H1 (cell line): ENCODE data around the gene TMPRSS3. TPM values are rescaled to one million over a fixed set of nuclear protein-coding genes. Genes with fewer than 3 reads are reported as not detected.

Experiments
- CTCF ChIA-PET: fragments of 300-600 bp; sonication (Branson Sonifier 250); formaldehyde crosslinking; loops from one replicate; lab custom pipeline; 2021; ENCODE audit not compliant: partially characterized antibody; lab: Charles Lee
- POLR2A ChIA-PET: fragments of 300-600 bp; sonication (Branson Sonifier 250); formaldehyde crosslinking; loops from one replicate; lab custom pipeline; 2021; ENCODE audit warnings: inconsistent platforms; ENCODE audit not compliant: partially characterized antibody; lab: Charles Lee
- DNase-seq, 2 experiments: peaks; one replicate each; pipeline versions ENCODE4 v3.0.0 to v3.0.0-alpha.2; 2010 to 2022; ENCODE audit warnings: low spot score in 2 of 2, low read depth in 1 of 2, mixed read lengths in 1 of 2
- FAIRE-seq: peaks from 2 replicates; lab custom pipeline; 2011; peaks lifted over from hg19 to GRCh38; lab: Jason Lieb, UNC
- H2AFZ ChIP-seq: 2 replicates; pipeline ENCODE4 v1.8.1; 2012; ENCODE audit warnings: low read length, inconsistent platforms
- H2AK5ac ChIP-seq: 2 replicates; pipeline ENCODE4 v1.6.1; 2013; ENCODE audit warnings: low read depth, low read length
- H2BK120ac ChIP-seq: replicated peaks from 2 replicates; pipeline ENCODE3; 2013; ENCODE audit warnings: low read depth, low read length, inconsistent platforms
- H2BK12ac ChIP-seq: 2 replicates; pipeline ENCODE4 v1.6.1; 2013; ENCODE audit warnings: low read depth, low read length
- H2BK15ac ChIP-seq: 2 replicates; pipeline ENCODE4 v1.6.1; 2013; ENCODE audit warnings: low read length
- H2BK20ac ChIP-seq: 2 replicates; pipeline ENCODE4 v1.6.1; 2013; ENCODE audit warnings: low read length
- H2BK5ac ChIP-seq: 2 replicates; pipeline ENCODE4 v1.6.1; 2013; ENCODE audit warnings: low read depth, low read length
- H3K14ac ChIP-seq: 2 replicates; pipeline ENCODE4 v1.6.1; 2013; ENCODE audit warnings: inconsistent platforms; ENCODE audit not compliant: insufficient read length
- H3K18ac ChIP-seq: 2 replicates; pipeline ENCODE4 v1.6.1; 2013; ENCODE audit warnings: low read length; ENCODE audit errors: extremely low read depth
- H3K23ac ChIP-seq: 2 replicates; pipeline ENCODE4 v1.6.1; 2013; ENCODE audit warnings: inconsistent platforms; ENCODE audit not compliant: insufficient read length
- H3K23me2 ChIP-seq: 2 replicates; pipeline ENCODE4 v1.6.1; 2013; ENCODE audit warnings: low read depth, low read length
- H3K27ac ChIP-seq: 2 replicates; pipeline ENCODE4 v1.6.1; 2011; ENCODE audit warnings: low read depth, low read length, inconsistent platforms
- H3K27me3 ChIP-seq, 4 experiments: replicated peaks in 1 of 4; 1 replicate in 1 of 4; 2 replicates in 3 of 4; pipeline versions ENCODE4 v1.6.1 to v1.8.1; 2011 to 2013; ENCODE audit warnings: low read length in 3 of 4, mild to moderate bottlenecking in 3 of 4, inconsistent platforms in 2 of 4, mixed read lengths in 2 of 4, moderate library complexity in 1 of 4; ENCODE audit not compliant: control insufficient read depth in 3 of 4, insufficient read depth in 3 of 4; ENCODE audit errors: extremely low read depth in 1 of 4
- H3K36me3 ChIP-seq, 4 experiments: 2 replicates each; pipeline versions ENCODE4 v1.6.1 to v1.8.1; 2011 to 2013; ENCODE audit warnings: mild to moderate bottlenecking in 4 of 4, low read length in 3 of 4, moderate library complexity in 2 of 4, control low read depth in 1 of 4, inconsistent platforms in 1 of 4; ENCODE audit not compliant: insufficient read depth in 4 of 4, control insufficient read depth in 2 of 4
- H3K4ac ChIP-seq: replicated peaks from 2 replicates; pipeline ENCODE3; 2013; ENCODE audit warnings: low read length, low read depth, mixed read lengths, inconsistent platforms; ENCODE audit not compliant: insufficient read length
- H3K4me1 ChIP-seq, 4 experiments: replicated peaks in 1 of 4; 1 replicate in 1 of 4; 2 replicates in 3 of 4; pipeline versions ENCODE4 v1.6.1 to v1.8.1; 2011 to 2013; ENCODE audit warnings: low read length in 3 of 4, inconsistent platforms in 2 of 4, mixed read lengths in 1 of 4; ENCODE audit not compliant: insufficient read depth in 4 of 4, control insufficient read depth in 3 of 4
- H3K4me2 ChIP-seq, 2 experiments: 2 replicates each; pipeline versions ENCODE4 v1.6.1 to v1.8.1; 2011 to 2013; ENCODE audit warnings: low read depth in 2 of 2, low read length in 2 of 2, control low read depth in 1 of 2, inconsistent platforms in 1 of 2, mild to moderate bottlenecking in 1 of 2; ENCODE audit not compliant: insufficient read depth in 1 of 2
- H3K4me3 ChIP-seq, 4 experiments: fragments of 200-600, 300-600 bp in 1 of 4; sonication (generic), shearing (Covaris generic), sonication (Bioruptor Twin) in 1 of 4; 2 replicates each; pipeline versions ENCODE4 v1.5.1 to v1.8.1; 2011 to 2016; ENCODE audit warnings: low read length in 4 of 4, low read depth in 3 of 4, control low read depth in 2 of 4, inconsistent platforms in 2 of 4, mild to moderate bottlenecking in 2 of 4, mixed read lengths in 1 of 4, moderate library complexity in 1 of 4; ENCODE audit not compliant: insufficient read depth in 2 of 4; ENCODE audit errors: extremely low read depth in 1 of 4
- H3K56ac ChIP-seq: replicated peaks from 2 replicates; pipeline ENCODE3; 2013; ENCODE audit warnings: low read depth, mild to moderate bottlenecking, mixed read lengths, low read length, inconsistent platforms; ENCODE audit not compliant: insufficient read length
- H3K79me1 ChIP-seq: 2 replicates; pipeline ENCODE4 v1.6.1; 2013; ENCODE audit warnings: low read depth, low read length, control low read depth
- H3K79me2 ChIP-seq, 2 experiments: 2 replicates each; pipeline versions ENCODE4 v1.6.1 to v1.8.1; 2012 to 2013; ENCODE audit warnings: low read length in 2 of 2, mild to moderate bottlenecking in 2 of 2, inconsistent platforms in 1 of 2; ENCODE audit not compliant: insufficient read depth in 2 of 2, control insufficient read depth in 1 of 2
- H3K9ac ChIP-seq, 4 experiments: replicated peaks in 1 of 4; 1 replicate in 1 of 4; 2 replicates in 3 of 4; pipeline versions ENCODE4 v1.6.1 to v1.8.1; 2011 to 2013; ENCODE audit warnings: low read depth in 3 of 4, low read length in 3 of 4, control low read depth in 2 of 4, mild to moderate bottlenecking in 2 of 4, moderate library complexity in 2 of 4, inconsistent platforms in 1 of 4; ENCODE audit errors: extremely low read depth in 1 of 4
- H3K9me3 ChIP-seq, 2 experiments: 2 replicates each; pipeline versions ENCODE4 v1.6.1 to v1.8.1; 2012 to 2013; ENCODE audit warnings: mild to moderate bottlenecking in 2 of 2, moderate library complexity in 2 of 2, control low read depth in 1 of 2, inconsistent platforms in 1 of 2, low read depth in 1 of 2, low read length in 1 of 2, mixed read lengths in 1 of 2; ENCODE audit not compliant: insufficient read depth in 2 of 2
- H4K20me1 ChIP-seq, 2 experiments: replicated peaks in 1 of 2; 2 replicates each; pipeline versions ENCODE3 to v1.8.1; 2011 to 2013; ENCODE audit warnings: inconsistent platforms in 2 of 2, low read length in 2 of 2, mild to moderate bottlenecking in 1 of 2; ENCODE audit not compliant: insufficient read depth in 2 of 2, control insufficient read depth in 1 of 2
- H4K5ac ChIP-seq: 2 replicates; pipeline ENCODE4 v1.6.1; 2013; ENCODE audit warnings: low read length, low read depth, mixed read lengths, inconsistent platforms; ENCODE audit not compliant: insufficient read length
- H4K8ac ChIP-seq: 2 replicates; pipeline ENCODE4 v1.8.0; 2013; ENCODE audit warnings: mild to moderate bottlenecking, moderate library complexity, low read length, inconsistent platforms; ENCODE audit not compliant: insufficient read depth; ENCODE audit errors: extremely low read depth
- H4K91ac ChIP-seq: replicated peaks from 2 replicates; pipeline ENCODE3; 2013; ENCODE audit warnings: low read length, mixed read lengths, inconsistent platforms; ENCODE audit not compliant: insufficient read length
- BRCA1 ChIP-seq: IDR thresholded peaks from 2 replicates; pipeline ENCODE4 v1.6.1; 2012; ENCODE audit warnings: low read depth, low read length, improper control_type of control experiment
- CHD1 ChIP-seq: IDR thresholded peaks from 2 replicates; pipeline ENCODE4 v1.6.1; 2012; ENCODE audit warnings: low read depth, low read length, improper control_type of control experiment
- HDAC6 ChIP-seq: IDR thresholded peaks from one replicate; pipeline ENCODE4 v1.7.1; 2012; ENCODE audit warnings: low read depth, mild to moderate bottlenecking, inconsistent platforms, low read length, moderate library complexity
- JUN ChIP-seq: IDR thresholded peaks from 2 replicates; pipeline ENCODE4 v1.6.1; 2011; ENCODE audit warnings: low read depth, mild to moderate bottlenecking, improper control_type of control experiment, low read length
- KDM1A ChIP-seq: fragments of 200-600, 300-600 bp; sonication (generic); IDR thresholded peaks from 2 replicates; pipeline ENCODE4 v1.7.1; 2016; ENCODE audit warnings: mild to moderate bottlenecking, low read length, borderline replicate concordance
- POLR2A ChIP-seq, 2 experiments: IDR thresholded peaks; 1 replicate in 1 of 2; 2 replicates in 1 of 2; pipeline ENCODE4 v1.6.1; 2011; ENCODE audit warnings: low read depth in 2 of 2, low read length in 2 of 2, mild to moderate bottlenecking in 2 of 2; ENCODE audit errors: control extremely low read depth in 1 of 2
- RBBP5 ChIP-seq: IDR thresholded peaks from 2 replicates; pipeline ENCODE4 v1.7.1; 2012; ENCODE audit warnings: low read depth, mild to moderate bottlenecking, inconsistent platforms, low read length, moderate library complexity, borderline replicate concordance
- RNF2 ChIP-seq: fragments of 200-900, 300-1000 bp; sonication (generic); IDR thresholded peaks from 2 replicates; pipeline ENCODE4 v1.7.1; 2016; ENCODE audit warnings: borderline replicate concordance, low read depth, mild to moderate bottlenecking, antibody characterized with exemption, low read length; ENCODE audit not compliant: poor library complexity, severe bottlenecking; ENCODE audit errors: missing control alignments
- SP1 ChIP-seq: IDR thresholded peaks from 2 replicates; pipeline ENCODE4 v1.6.1; 2011; ENCODE audit warnings: low read depth, low read length
- YY1 ChIP-seq: IDR thresholded peaks from 2 replicates; pipeline ENCODE4 v1.6.1; 2011; ENCODE audit warnings: low read depth, mild to moderate bottlenecking, low read length
- ZNF274 ChIP-seq: IDR thresholded peaks from 2 replicates; pipeline ENCODE4 v1.7.0; 2012; ENCODE audit warnings: low read length, borderline replicate concordance; ENCODE audit errors: extremely low read depth
- WGBS, 2 experiments: shearing (Covaris generic) in 1 of 2; methylation state at CpG; one replicate each; pipeline versions ENCODE4 v1.1.6 to v1.1.7; 2013 to 2015; ENCODE audit warnings: low lambda C conversion rate in 2 of 2, mixed read lengths in 2 of 2, inconsistent platforms in 1 of 2, low coverage in 1 of 2, missing lambda C conversion rate in 1 of 2; ENCODE audit not compliant: insufficient replicate concordance in 2 of 2, insufficient coverage in 1 of 2, insufficient read length in 1 of 2; ENCODE audit errors: extremely low coverage in 1 of 2, missing lambda C conversion rate in 1 of 2; 5-methylcytosine and 5-hydroxymethylcytosine counted together
- polyA plus RNA-seq, 7 experiments: library from polyadenylated mRNA; depleted of rRNA in 3 of 7; stranded (reverse) in 5 of 7; unstranded in 2 of 7; fragments of >200 nt in 5 of 7; fragments of 200-250 nt in 2 of 7; gene quantifications; 1 replicate in 5 of 7; 2 replicates in 1 of 7; 4 replicates in 1 of 7; pipeline versions ENCODE4 v1.2.1 to v1.2.3, GENCODE V29; 2011 to 2013; ENCODE audit warnings: missing spikeins in 2 of 7, mixed read lengths in 2 of 7
- total RNA-seq: library from RNA; stranded (reverse); fragmentation: NEBNext Ultra II Directional; extraction: Animal tissue kit (Norgen Biotek cat#: 25700); gene quantifications from 2 replicates; pipeline ENCODE4 v1.2.1, GENCODE V29; 2021

TMPRSS3 gene
- total and polyA plus RNA-seq, 2 of the 8 experiments (the other 6 are each of a cell fraction or from before 2014, with no cell fraction given): 0.38 TPM; not detected in 1

DNA sequence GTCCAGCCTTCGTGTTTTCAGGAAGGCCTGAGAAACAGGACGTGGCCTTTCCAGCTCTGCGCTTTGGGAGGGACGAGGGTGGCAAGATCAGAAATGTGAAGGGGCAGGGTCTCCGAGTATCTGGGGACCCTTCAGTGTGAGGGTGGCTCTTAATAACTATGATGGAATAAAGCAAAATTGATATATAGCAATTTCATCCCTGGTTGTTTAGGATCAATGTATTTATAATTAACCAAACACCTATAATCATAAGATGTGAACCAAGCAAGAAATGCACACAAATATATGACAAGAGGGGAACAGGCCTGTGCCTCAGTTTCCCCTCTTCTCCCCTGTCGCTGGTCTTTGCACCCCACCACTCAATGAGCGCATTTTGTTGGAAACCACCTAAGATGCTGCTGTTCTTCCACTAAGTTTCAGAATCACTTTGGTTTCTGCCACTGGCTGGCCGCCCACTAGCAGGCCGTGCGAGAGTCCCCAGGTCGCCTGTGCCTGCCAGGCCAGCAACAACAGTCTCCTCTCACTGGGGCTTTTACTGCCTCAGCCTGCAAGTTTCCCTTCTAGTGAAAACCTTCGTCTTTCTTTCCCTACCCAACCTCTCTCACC is 44.4 kb upstream of the TMPRSS3 start:
- ChIA-PET POLR2A (no interaction called here), CTCF (no interaction called here)
- H3K4me3 ChIP-seq: no peak overlapping the region
- H3K27ac ChIP-seq: no peak overlapping the region
- no peak overlapping the region for H3K18ac ChIP-seq
- no peak overlapping the region for H2AK5ac ChIP-seq
- no peak overlapping the region for H4K5ac ChIP-seq
- H3K27me3 ChIP-seq: no peaks in the 10 kb centered on the region
- no peaks in the 10 kb centered on the region for H3K79me2 ChIP-seq
- H3K9me3 ChIP-seq: no peaks in the 10 kb centered on the region
- peaks cover 6% of the 10 kb centered on the region; the same call in 1 of the 2 replicates for H3K23me2 ChIP-seq
- H4K8ac ChIP-seq: no peak overlapping the region
- H2BK20ac ChIP-seq: no peak overlapping the region
- H3K36me3 ChIP-seq: no peaks in the 10 kb centered on the region
- no peak overlapping the region for H3K56ac ChIP-seq
- H4K20me1 ChIP-seq: peaks cover 0 to 7% of the 10 kb centered on the region in 2 experiments
- no peaks in the 10 kb centered on the region for H3K4me1 ChIP-seq
- no peak overlapping the region for H3K4ac ChIP-seq
- H4K91ac ChIP-seq: no peak overlapping the region
- H3K9ac ChIP-seq: no peak overlapping the region
- H3K4me2 ChIP-seq: no peak overlapping the region
- no peaks in the 10 kb centered on the region for H3K79me1 ChIP-seq
- no peak overlapping the region for H2BK15ac ChIP-seq
- no peak overlapping the region for H3K23ac ChIP-seq
- FAIRE-seq: no peak
- no peak overlapping the region for H2AFZ ChIP-seq
- H2BK120ac ChIP-seq: no peak overlapping the region
- H2BK12ac ChIP-seq: no peak overlapping the region
- no peak for DNase-seq
- TF ChIP-seq BRCA1 (no peak), JUN (no peak), KDM1A (no peak), RBBP5 (no peak), CHD1 (no peak), ZNF274 (no peak), POLR2A (IDR thresholded peaks at IDR 0.05; ENCODE audit: control extremely low read depth in 1 of 2, low read depth in 2 of 2, low read length in 2 of 2) (no peak), SP1 (no peak), HDAC6 (no peak), YY1 (no peak), RNF2 (no peak)
- H2BK5ac ChIP-seq: no peak overlapping the region
- 90% methylated on average over 12 of the region's 12 CpGs; no CpG with 5 or more reads in 1 of the 2 experiments for WGBS, 2 experiments
- H3K14ac ChIP-seq: peak overlapping the region; percentile 33
